Body of pancreas (tissue), 4 donors: Measurements from ENCODE around the gene SMIM24. TPM values are rescaled to one million over a fixed set of nuclear protein-coding genes. Genes with fewer than 3 reads are reported as not detected.
A peak's percentile ranks its signal among the peaks of the same experiment; 100 is the strongest.

ENCODE experiments used
- ATAC-seq: fragments of 150-250 bp; one replicate; pipeline ENCODE4 v1.9.1; 2016
- DNase-seq, 4 donors: peaks; one replicate each; pipeline ENCODE4 v3.0.0-alpha.2; 2019
- H3K27ac ChIP-seq, 4 donors: fragments of 200-600 bp; sonication (generic); 1 replicate in 3 of 4; 2 replicates in 1 of 4; pipeline versions ENCODE4 v1.5.1 to v1.6.1; 2016 to 2019; ENCODE audit warnings: mild to moderate bottlenecking in 1 of 4, mixed read lengths in 1 of 4, moderate library complexity in 1 of 4
- H3K27me3 ChIP-seq, 2 donors: fragments of 200-600 bp; sonication (generic); one replicate each; pipeline ENCODE4 v1.6.0; 2016; ENCODE audit warnings: mild to moderate bottlenecking in 1 of 2
- H3K36me3 ChIP-seq, 2 donors: fragments of 200-600 bp; sonication (generic); replicated peaks in 1 of 2; 2 replicates each; pipeline ENCODE4 v1.5.1; 2016; ENCODE audit warnings: low read depth in 2 of 2; ENCODE audit not compliant: insufficient read depth in 1 of 2
- H3K4me1 ChIP-seq: fragments of 200-600 bp; sonication (generic); one replicate; pipeline ENCODE4 v1.6.0; 2016
- H3K4me3 ChIP-seq, 2 donors: fragments of 200-600 bp; sonication (generic); 1 replicate in 1 of 2; 2 replicates in 1 of 2; pipeline ENCODE4 v1.5.1; 2016 to 2019
- H3K9me3 ChIP-seq, 3 donors: fragments of 200-600 bp; sonication (generic); 1 replicate in 2 of 3; 2 replicates in 1 of 3; pipeline ENCODE4 v1.5.1; 2016
- CTCF ChIP-seq, 7 experiments: fragments of 450-650 bp in 4 of 7; fragments of 200-600 bp in 3 of 7; sonication (generic) in 3 of 7; IDR thresholded peaks; one replicate each; pipeline ENCODE4 v1.5.1; 2016 to 2019; ENCODE audit warnings: antibody characterized with exemption in 7 of 7
- POLR2A ChIP-seq, 3 donors: fragments of 450-650 bp; IDR thresholded peaks; one replicate each; pipeline ENCODE4 v1.6.1; 2016; ENCODE audit warnings: antibody characterized with exemption in 3 of 3, mild to moderate bottlenecking in 2 of 3
- WGBS, 2 donors: methylation state at CpG; one replicate each; pipeline ENCODE4 v1.1.5; 2017; 5-methylcytosine and 5-hydroxymethylcytosine counted together
- intact Hi-C: fragments of 100-400 bp; cut with DNase I; formaldehyde crosslinking; loops from one replicate; pipeline ENCODE4 v1.15.1; 2023
- total RNA-seq, 2 donors: library from RNA; depleted of rRNA; stranded (reverse); fragments of >200 nt; gene quantifications; one replicate each; pipeline ENCODE4 v1.1.0, GENCODE V29; 2016

SMIM24 gene
- total RNA-seq, 2 donors from 2014 or later = 7.6 to 11.4 TPM

GRCh38 chr19:3464587-3465235 is 15.6 kb downstream of the SMIM24 start:
- intact Hi-C loops = loop anchor here (5.0 kb wide), 1 partner anchor 32 kb away; no protein-coding TSS in a partner anchor
- Histone ChIP-seq H3K27me3 (no peaks in the 10 kb centered on the region), H3K27ac (no peak overlapping the region), H3K9me3 (no peaks in the 10 kb centered on the region), H3K36me3 (peaks cover 8% of the 10 kb centered on the region in 2 donors), H3K4me3 (no peak overlapping the region), H3K4me1 (peaks cover 13% of the 10 kb centered on the region)
- DNase-seq (no peak), ATAC-seq (no peak)
- 83 to 94% methylated on average over 24 to 28 of the region's 31 CpGs for WGBS, 2 donors
- TF ChIP-seq CTCF (IDR thresholded peaks at IDR 0.05) = no peak
- no peak for TF ChIP-seq POLR2A (IDR thresholded peaks at IDR 0.05)

- no peak for ATAC-seq
- no peaks in the 10 kb centered on the region for H3K27me3 ChIP-seq
- no peak for TF ChIP-seq CTCF (IDR thresholded peaks at IDR 0.05)
- peaks cover 8% of the 10 kb centered on the region in 2 donors for H3K36me3 ChIP-seq
- peaks cover 21% of the 10 kb centered on the region for H3K4me1 ChIP-seq
- no peak for DNase-seq
- no peak overlapping the region for H3K27ac ChIP-seq
- H3K4me3 ChIP-seq = no peak overlapping the region
- no peaks in the 10 kb centered on the region for H3K9me3 ChIP-seq
- WGBS, 2 donors = 85 to 86% methylated on average over 19 to 55 of the region's 57 CpGs
- intact Hi-C loops = no loop called here
Measured at GRCh38 chr19:3463714-3464586, 16.4 kb downstream of the SMIM24 start.

GRCh38 chr19:3462991-3463713 is 17.2 kb downstream of the SMIM24 start:
- no peak overlapping the region for H3K4me3 ChIP-seq
- ATAC-seq (no peak), DNase-seq (no peak)
- TF ChIP-seq CTCF (IDR thresholded peaks at IDR 0.05) (no peak), POLR2A (IDR thresholded peaks at IDR 0.05) (no peak)
- H3K27ac ChIP-seq = no peak overlapping the region
- H3K36me3 ChIP-seq = peaks cover 8% of the 10 kb centered on the region in 2 donors
- WGBS, 2 donors = 88 to 93% methylated on average over 26 to 34 of the region's 58 CpGs
- no peaks in the 10 kb centered on the region for H3K27me3 ChIP-seq
- no peaks in the 10 kb centered on the region for H3K9me3 ChIP-seq
- intact Hi-C loops = no loop called here
- peaks cover 29% of the 10 kb centered on the region for H3K4me1 ChIP-seq

GRCh38 chr19:3459965-3460582 is 20.3 kb downstream of the SMIM24 start:
- peaks cover 31% of the 10 kb centered on the region for H3K4me1 ChIP-seq
- WGBS, 2 donors = 81 to 90% methylated on average over 12 to 15 of the region's 15 CpGs
- H3K36me3 ChIP-seq = peaks cover 8 to 15% of the 10 kb centered on the region in 2 donors
- H3K4me3 ChIP-seq = no peak overlapping the region
- intact Hi-C loops = no loop called here
- H3K27me3 ChIP-seq = no peaks in the 10 kb centered on the region
- TF ChIP-seq POLR2A (IDR thresholded peaks at IDR 0.05) = no peak
- TF ChIP-seq CTCF (IDR thresholded peaks at IDR 0.05) = no peak
- peak overlapping the region; percentile 66 to 79 (median 72) for H3K27ac ChIP-seq
- ATAC-seq (peak; percentile 3), DNase-seq (no peak)
- no peaks in the 10 kb centered on the region for H3K9me3 ChIP-seq
